Mesenchymal stem cell (in vitro differentiated cells and primary cell): ENCODE data around the gene COG8.
"Not testable (repeated sequence)": the region's sequence is repeated elsewhere in the genome, so short reads cannot be mapped to it uniquely, and the experiment has no call there.

Experiments
- DNase-seq: peaks from one replicate; pipeline ENCODE4 v3.0.0-alpha.2; 2013
- H2AFZ ChIP-seq: one replicate; pipeline ENCODE4 v1.6.1; 2013; ENCODE audit warnings: low read depth, mild to moderate bottlenecking, control low read depth, inconsistent platforms, low read length, moderate library complexity
- H2AK5ac ChIP-seq: 2 replicates; pipeline ENCODE4 v1.6.1; 2013; ENCODE audit warnings: low read length, moderate library complexity, mild to moderate bottlenecking, inconsistent platforms; ENCODE audit not compliant: severe bottlenecking
- H2BK120ac ChIP-seq: one replicate; pipeline ENCODE4 v1.6.1; 2013; ENCODE audit warnings: low read depth, mild to moderate bottlenecking, inconsistent platforms, low read length, moderate library complexity
- H2BK12ac ChIP-seq, 2 experiments: one replicate each; pipeline ENCODE4 v1.6.1; 2013; ENCODE audit warnings: inconsistent platforms in 2 of 2, low read length in 2 of 2, mild to moderate bottlenecking in 2 of 2, moderate library complexity in 2 of 2, control low read depth in 1 of 2
- H2BK15ac ChIP-seq: one replicate; pipeline ENCODE4 v1.6.1; 2013; ENCODE audit warnings: mild to moderate bottlenecking, low read depth, inconsistent platforms; ENCODE audit not compliant: poor library complexity, severe bottlenecking
- H2BK5ac ChIP-seq: 2 replicates; pipeline ENCODE4 v1.6.1; 2013; ENCODE audit warnings: low read depth, mild to moderate bottlenecking, low read length, control low read depth, inconsistent platforms; ENCODE audit not compliant: poor library complexity, severe bottlenecking
- H3K14ac ChIP-seq, 2 experiments: one replicate each; pipeline ENCODE4 v1.6.1; 2013; ENCODE audit warnings: inconsistent platforms in 2 of 2, low read length in 2 of 2, control low read depth in 1 of 2, mild to moderate bottlenecking in 1 of 2, moderate library complexity in 1 of 2
- H3K18ac ChIP-seq, 2 experiments: one replicate each; pipeline ENCODE4 v1.6.1; 2013; ENCODE audit warnings: inconsistent platforms in 2 of 2, low read length in 2 of 2, control low read depth in 1 of 2, low read depth in 1 of 2, mild to moderate bottlenecking in 1 of 2
- H3K23ac ChIP-seq, 2 experiments: one replicate each; pipeline ENCODE4 v1.6.1; 2013; ENCODE audit warnings: inconsistent platforms in 2 of 2, low read length in 2 of 2, mild to moderate bottlenecking in 2 of 2, moderate library complexity in 2 of 2, control low read depth in 1 of 2
- H3K27ac ChIP-seq: 2 replicates; pipeline ENCODE4 v1.5.1; 2013; ENCODE audit warnings: mild to moderate bottlenecking, moderate library complexity, low read length, control low read depth, inconsistent platforms; ENCODE audit not compliant: poor library complexity, severe bottlenecking
- H3K27me3 ChIP-seq, 2 experiments: 2 replicates each; pipeline versions ENCODE4 v1.6.1 to v1.7.0; 2013; ENCODE audit warnings: low read length in 2 of 2, mild to moderate bottlenecking in 2 of 2, moderate library complexity in 2 of 2, control low read depth in 1 of 2, inconsistent platforms in 1 of 2; ENCODE audit not compliant: control insufficient read depth in 1 of 2, insufficient read depth in 1 of 2
- H3K36me3 ChIP-seq, 2 experiments: 2 replicates each; pipeline versions ENCODE4 v1.6.1 to v1.7.0; 2013; ENCODE audit warnings: low read length in 2 of 2, control low read depth in 1 of 2, inconsistent platforms in 1 of 2, low read depth in 1 of 2, mild to moderate bottlenecking in 1 of 2; ENCODE audit not compliant: insufficient read depth in 2 of 2, control insufficient read depth in 1 of 2
- H3K4ac ChIP-seq, 2 experiments: one replicate each; pipeline ENCODE4 v1.6.1; 2013; ENCODE audit warnings: inconsistent platforms in 2 of 2, low read length in 2 of 2, mild to moderate bottlenecking in 2 of 2, moderate library complexity in 2 of 2, control low read depth in 1 of 2, low read depth in 1 of 2
- H3K4me1 ChIP-seq: 2 replicates; pipeline ENCODE4 v1.6.1; 2013; ENCODE audit warnings: low read depth, low read length, control low read depth; ENCODE audit not compliant: control insufficient read depth, insufficient read depth
- H3K4me2 ChIP-seq: 2 replicates; pipeline ENCODE4 v1.6.1; 2013; ENCODE audit warnings: low read length, mild to moderate bottlenecking, inconsistent platforms; ENCODE audit not compliant: poor library complexity, severe bottlenecking
- H3K4me3 ChIP-seq, 2 experiments: 2 replicates each; pipeline versions ENCODE4 v1.5.1 to v1.7.0; 2013; ENCODE audit warnings: low read length in 2 of 2, mild to moderate bottlenecking in 2 of 2, control low read depth in 1 of 2, low read depth in 1 of 2; ENCODE audit not compliant: insufficient read depth in 1 of 2
- H3K79me1 ChIP-seq: replicated peaks from 2 replicates; pipeline ENCODE4 v1.6.1; 2013; ENCODE audit warnings: mild to moderate bottlenecking, control low read depth, low read length, inconsistent platforms; ENCODE audit not compliant: poor library complexity, severe bottlenecking
- H3K9ac ChIP-seq: 2 replicates; pipeline ENCODE4 v1.7.0; 2013; ENCODE audit warnings: mild to moderate bottlenecking, low read length, moderate library complexity
- H3K9me3 ChIP-seq: 2 replicates; pipeline ENCODE4 v1.7.0; 2013; ENCODE audit warnings: mild to moderate bottlenecking, low read length; ENCODE audit not compliant: control insufficient read depth
- H4K8ac ChIP-seq: one replicate; pipeline ENCODE4 v1.6.1; 2013; ENCODE audit warnings: inconsistent platforms, mild to moderate bottlenecking, low read length, moderate library complexity
- H4K91ac ChIP-seq: one replicate; pipeline ENCODE4 v1.6.1; 2013; ENCODE audit warnings: mild to moderate bottlenecking, low read length, inconsistent platforms
- WGBS: methylation state at CpG from one replicate; pipeline ENCODE4 v1.1.7; 2013; ENCODE audit warnings: mixed read lengths; 5-methylcytosine and 5-hydroxymethylcytosine counted together

The COG8 gene

GRCh38 chr16:69363281-69363717, 23.9 kb upstream of the COG8 start:
- Histone ChIP-seq H3K79me1 (peaks cover 20% of the 10 kb centered on the region), H3K4me2 (no peak overlapping the region), H2BK120ac (no peak overlapping the region), H3K9ac (no peak overlapping the region), H3K4me1 (no peaks in the 10 kb centered on the region), H2BK15ac (no peak overlapping the region), H3K4me3 (no peak overlapping the region), H2AK5ac (no peak overlapping the region), H2BK12ac (no peak overlapping the region), H3K14ac (no peak overlapping the region), H3K27me3 (no peaks in the 10 kb centered on the region), H2AFZ (no peak overlapping the region), H3K9me3 (no peaks in the 10 kb centered on the region), H3K18ac (no peak overlapping the region), H3K4ac (no peak overlapping the region), H3K36me3 (peaks cover 58 to 70% of the 10 kb centered on the region in 2 experiments), H4K8ac (no peak overlapping the region), H2BK5ac (no peak overlapping the region), H4K91ac (no peak overlapping the region), H3K23ac (no peak overlapping the region), H3K27ac (no peak overlapping the region)
- WGBS, result 96% methylated on average over 5 of the region's 5 CpGs
- no peak for DNase-seq

GRCh38 chr16:69360070-69360469, 20.7 kb upstream of the COG8 start:
- not testable (repeated sequence) for H3K23ac ChIP-seq, H3K4me2 ChIP-seq, H2BK120ac ChIP-seq, H3K4me1 ChIP-seq, H2AFZ ChIP-seq, DNase-seq, H3K27ac ChIP-seq, H3K18ac ChIP-seq, H2BK5ac ChIP-seq, H4K91ac ChIP-seq, H3K27me3 ChIP-seq, H2BK12ac ChIP-seq, H3K9me3 ChIP-seq, H2BK15ac ChIP-seq, H2AK5ac ChIP-seq, H3K9ac ChIP-seq, H3K4ac ChIP-seq, H3K14ac ChIP-seq, H4K8ac ChIP-seq, H3K4me3 ChIP-seq
- Histone ChIP-seq H3K36me3 (peaks cover 37 to 59% of the 10 kb centered on the region in 2 experiments), H3K79me1 (peaks cover 12% of the 10 kb centered on the region)
- WGBS, result 99% methylated on average over 9 of the region's 9 CpGs

GRCh38 chr16:69351309-69352027, 12.1 kb upstream of the COG8 start, which contains the start of gene TMED6:
Gene TMED6 (minus strand): TSS chr16:69351786. CDS start chr16:69351753, 33 bp downstream.
- Histone ChIP-seq H3K9me3 (no peaks in the 10 kb centered on the region), H3K4me3 (no peak within 1 kb of the TSS), H3K79me1 (peaks cover 2% of the 10 kb centered on the region), H2AK5ac (no peak within 1 kb of the TSS), H3K36me3 (peaks cover 22 to 41% of the 10 kb centered on the region in 2 experiments), H3K27ac (no peak within 1 kb of the TSS), H2BK15ac (no peak within 1 kb of the TSS), H2AFZ (no peak within 1 kb of the TSS), H3K4ac (no peak within 1 kb of the TSS), H3K18ac (no peak within 1 kb of the TSS), H4K8ac (no peak within 1 kb of the TSS), H4K91ac (no peak within 1 kb of the TSS), H3K4me2 (no peak within 1 kb of the TSS), H3K9ac (no peak within 1 kb of the TSS), H2BK5ac (no peak within 1 kb of the TSS), H2BK12ac (no peak within 1 kb of the TSS), H3K23ac (no peak within 1 kb of the TSS), H3K27me3 (no peaks in the 10 kb centered on the region), H3K4me1 (peaks cover 3% of the 10 kb centered on the region), H2BK120ac (no peak within 1 kb of the TSS), H3K14ac (no peak within 1 kb of the TSS)
- 95% methylated on average over 12 of the region's 12 CpGs for WGBS
- DNase-seq, result no peak

GRCh38 chr16:69350536-69351133, 11.3 kb upstream of the COG8 start:
- H2BK5ac ChIP-seq, result no peak overlapping the region
- H3K4me1 ChIP-seq, result peaks cover 3% of the 10 kb centered on the region
- no peak overlapping the region for H3K14ac ChIP-seq
- no peak overlapping the region for H3K18ac ChIP-seq
- H2BK120ac ChIP-seq, result no peak overlapping the region
- 89% methylated on average over 5 of the region's 6 CpGs for WGBS
- H3K27ac ChIP-seq, result no peak overlapping the region
- no peak overlapping the region for H3K9ac ChIP-seq
- no peak overlapping the region for H2BK12ac ChIP-seq
- DNase-seq, result peak; percentile 6
- peaks cover 19 to 40% of the 10 kb centered on the region in 2 experiments for H3K36me3 ChIP-seq
- H2AK5ac ChIP-seq, result no peak overlapping the region
- no peak overlapping the region for H3K4me3 ChIP-seq
- no peak overlapping the region for H2BK15ac ChIP-seq
- no peaks in the 10 kb centered on the region for H3K9me3 ChIP-seq
- H3K4me2 ChIP-seq, result no peak overlapping the region
- no peak overlapping the region for H3K23ac ChIP-seq
- H2AFZ ChIP-seq, result no peak overlapping the region
- no peaks in the 10 kb centered on the region for H3K27me3 ChIP-seq
- H4K91ac ChIP-seq, result no peak overlapping the region
- peaks cover 2% of the 10 kb centered on the region for H3K79me1 ChIP-seq
- H3K4ac ChIP-seq, result no peak overlapping the region
- no peak overlapping the region for H4K8ac ChIP-seq
